HEK293 (cell line): ENCODE data around the gene FLCN.
A peak's percentile ranks its signal among the peaks of the same experiment; 100 is the strongest.

Experiments
- CTCF ChIA-PET: fragments of 350-600 bp; formaldehyde crosslinking; extraction: SDS; loops from one replicate; lab custom pipeline; 2021; ENCODE audit warnings: antibody characterized with exemption; lab: Yijun Ruan, JAX
- POLR2A ChIA-PET: fragments of 300-600 bp; formaldehyde crosslinking; extraction: SDS; loops from one replicate; lab custom pipeline; 2020; ENCODE audit warnings: antibody characterized with exemption, inconsistent platforms; lab: Yijun Ruan, JAX
- H3K27ac ChIP-seq: fragments of 200-500 bp; sonication (Bioruptor generic); 2 replicates; pipeline ENCODE4 v1.5.1; 2014; ENCODE audit warnings: low read depth, low read length, control low read depth, inconsistent platforms; ENCODE audit errors: extremely low read depth
- H3K36me3 ChIP-seq, 2 experiments: fragments of 200-500 bp in 1 of 2; sonication (Bioruptor generic) in 1 of 2; 1 replicate in 1 of 2; 2 replicates in 1 of 2; pipeline ENCODE4 v1.5.1; 2014 to 2017; ENCODE audit warnings: inconsistent platforms in 2 of 2, low read length in 2 of 2; ENCODE audit not compliant: control insufficient read depth in 2 of 2, insufficient read depth in 1 of 2
- H3K4me1 ChIP-seq: fragments of 200-500 bp; sonication (Bioruptor generic); 2 replicates; pipeline ENCODE4 v1.5.1; 2014; ENCODE audit warnings: mild to moderate bottlenecking, low read length, inconsistent platforms; ENCODE audit not compliant: control insufficient read depth, insufficient read depth
- H3K4me3 ChIP-seq: 2 replicates; pipeline ENCODE4 v1.5.1; 2011; ENCODE audit warnings: low read depth, mild to moderate bottlenecking, control low read depth, low read length, moderate library complexity
- H3K9me3 ChIP-seq: fragments of 200-500 bp; sonication (Bioruptor generic); 2 replicates; pipeline ENCODE4 v1.5.1; 2014; ENCODE audit warnings: low read depth, low read length, inconsistent platforms; ENCODE audit not compliant: control insufficient read depth, insufficient read depth
- GLIS1 ChIP-seq: fragments of 450-650 bp; formaldehyde crosslinking; IDR thresholded peaks from 2 replicates; pipeline ENCODE4 v1.5.1; 2016; ENCODE audit warnings: missing biosample characterization, missing genetic modification characterization
- MEIS1 ChIP-seq: sonication (generic); formaldehyde crosslinking; IDR thresholded peaks from 2 replicates; pipeline ENCODE4 v1.8.1; 2022; ENCODE audit warnings: missing genetic modification reagents, mild to moderate bottlenecking, borderline replicate concordance
- SP3 ChIP-seq: fragments of 450-650 bp; formaldehyde crosslinking; IDR thresholded peaks from 2 replicates; pipeline ENCODE4 v1.5.1; 2016; ENCODE audit warnings: missing biosample characterization, missing genetic modification characterization
- YY1 ChIP-seq: fragments of 450-650 bp; formaldehyde crosslinking; IDR thresholded peaks from 2 replicates; pipeline ENCODE4 v1.5.1; 2018; ENCODE audit warnings: missing biosample characterization, missing genetic modification characterization
- ZIC2 ChIP-seq: fragments of 450-650 bp; formaldehyde crosslinking; IDR thresholded peaks from 2 replicates; pipeline ENCODE4 v1.5.1; 2016; ENCODE audit warnings: missing biosample characterization, missing genetic modification characterization
- ZNF112 ChIP-seq: fragments of 450-650 bp; formaldehyde crosslinking; IDR thresholded peaks from 2 replicates; pipeline ENCODE4 v1.5.0; 2017; ENCODE audit warnings: missing biosample characterization, missing genetic modification characterization
- ZNF146 ChIP-seq: fragments of 450-650 bp; formaldehyde crosslinking; IDR thresholded peaks from 2 replicates; pipeline ENCODE4 v1.5.1; 2016; ENCODE audit warnings: missing biosample characterization, missing genetic modification characterization
- ZNF214 ChIP-seq: fragments of 450-650 bp; formaldehyde crosslinking; IDR thresholded peaks from 2 replicates; pipeline ENCODE4 v1.5.1; 2017; ENCODE audit warnings: missing biosample characterization, mild to moderate bottlenecking, missing genetic modification characterization, borderline replicate concordance
- ZNF341 ChIP-seq: fragments of 450-650 bp; formaldehyde crosslinking; IDR thresholded peaks from 2 replicates; pipeline ENCODE4; 2016; ENCODE audit warnings: low read depth, missing biosample characterization, missing genetic modification characterization
- ZNF391 ChIP-seq: fragments of 450-650 bp; formaldehyde crosslinking; IDR thresholded peaks from 2 replicates; pipeline ENCODE4 v1.5.1; 2016; ENCODE audit warnings: low read depth, missing biosample characterization, missing genetic modification characterization, borderline replicate concordance
- ZNF514 ChIP-seq: fragments of 450-650 bp; formaldehyde crosslinking; IDR thresholded peaks from 2 replicates; pipeline ENCODE4 v1.5.1; 2016; ENCODE audit warnings: missing biosample characterization, missing genetic modification characterization
- ZNF560 ChIP-seq: fragments of 450-650 bp; formaldehyde crosslinking; IDR thresholded peaks from 2 replicates; pipeline ENCODE4 v1.5.1; 2017; ENCODE audit warnings: missing biosample characterization, missing genetic modification characterization, borderline replicate concordance
- ZNF747 ChIP-seq: fragments of 450-650 bp; formaldehyde crosslinking; IDR thresholded peaks from 2 replicates; pipeline ENCODE4 v1.5.1; 2016; ENCODE audit warnings: missing biosample characterization, missing genetic modification characterization
- ZNF792 ChIP-seq: fragments of 450-650 bp; formaldehyde crosslinking; IDR thresholded peaks from 2 replicates; pipeline ENCODE4 v1.5.1; 2016; ENCODE audit warnings: missing biosample characterization, missing genetic modification characterization
- ZSCAN23 ChIP-seq: fragments of 450-650 bp; formaldehyde crosslinking; IDR thresholded peaks from 2 replicates; pipeline ENCODE4 v1.5.1; 2016; ENCODE audit warnings: missing biosample characterization, missing genetic modification characterization
- TF ChIP-seq, protein P1 (sequence below): fragments of 450-650 bp; formaldehyde crosslinking; IDR thresholded peaks from 2 replicates; pipeline ENCODE4 v1.5.1; 2017; ENCODE audit warnings: missing biosample characterization, missing genetic modification characterization
- TF ChIP-seq, protein P2 (sequence below): fragments of 450-650 bp; formaldehyde crosslinking; IDR thresholded peaks from 2 replicates; pipeline ENCODE4 v1.5.0; 2017; ENCODE audit warnings: missing biosample characterization, missing genetic modification characterization, borderline replicate concordance
- TF ChIP-seq, protein P3 (sequence below): fragments of 450-650 bp; formaldehyde crosslinking; IDR thresholded peaks from 2 replicates; pipeline ENCODE4 v1.5.1; 2017; ENCODE audit warnings: missing biosample characterization, missing genetic modification characterization
- TF ChIP-seq, protein P4 (sequence below): fragments of 450-650 bp; formaldehyde crosslinking; IDR thresholded peaks from 2 replicates; pipeline ENCODE4 v1.5.1; 2016; ENCODE audit warnings: missing biosample characterization, missing genetic modification characterization

Gene FLCN

DNA sequence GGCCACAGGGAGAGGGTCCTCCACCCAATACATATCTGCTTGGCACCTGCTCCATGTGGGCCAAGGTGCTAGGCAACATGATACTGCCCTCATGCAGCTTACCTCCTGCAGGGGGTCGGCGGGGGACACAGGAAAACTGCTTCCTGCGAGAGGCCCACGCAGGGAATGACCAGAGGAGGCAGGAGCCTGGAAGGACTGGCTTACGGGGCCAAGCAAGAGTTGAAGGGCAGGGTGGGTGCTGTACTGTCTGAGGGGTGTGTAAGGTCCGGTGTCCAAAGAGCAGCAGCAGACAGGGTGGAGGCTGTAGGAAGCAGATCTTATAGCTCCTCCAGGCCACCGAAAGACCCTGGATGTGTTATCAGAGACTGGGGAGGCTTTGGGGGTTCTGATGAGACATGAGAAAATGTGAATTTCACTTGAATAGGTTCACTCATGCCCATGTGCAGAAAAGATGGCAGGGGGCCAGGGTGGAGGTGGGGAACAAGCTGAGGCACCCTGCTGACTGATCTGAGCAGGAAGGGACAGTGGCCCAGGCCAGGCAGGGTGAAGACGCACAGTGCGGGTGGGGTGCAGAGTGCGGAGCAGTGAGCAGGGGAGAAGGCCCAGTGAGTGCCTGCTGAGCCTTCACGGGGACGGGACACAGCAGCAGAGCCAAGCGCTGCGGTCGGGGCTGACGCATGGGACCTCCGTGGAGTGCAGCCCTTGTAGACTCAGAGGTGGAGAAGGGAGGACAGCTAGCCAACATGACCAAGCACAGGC, 8.3 kb downstream of the FLCN start:
- H3K4me3 ChIP-seq = no peak overlapping the region
- H3K9me3 ChIP-seq = no peaks in the 10 kb centered on the region
- no peak overlapping the region for H3K27ac ChIP-seq
- TF ChIP-seq ZNF112 (tag by site-specific recombination) (no peak), ZNF560 (tag by site-specific recombination) (no peak), GLIS1 (tag by site-specific recombination) (peak; percentile 29; the same call in 1 of the 2 replicates), ZIC2 (tag by site-specific recombination) (peak; percentile 33; the same call in 1 of the 2 replicates)
- TF ChIP-seq, protein P1, sequence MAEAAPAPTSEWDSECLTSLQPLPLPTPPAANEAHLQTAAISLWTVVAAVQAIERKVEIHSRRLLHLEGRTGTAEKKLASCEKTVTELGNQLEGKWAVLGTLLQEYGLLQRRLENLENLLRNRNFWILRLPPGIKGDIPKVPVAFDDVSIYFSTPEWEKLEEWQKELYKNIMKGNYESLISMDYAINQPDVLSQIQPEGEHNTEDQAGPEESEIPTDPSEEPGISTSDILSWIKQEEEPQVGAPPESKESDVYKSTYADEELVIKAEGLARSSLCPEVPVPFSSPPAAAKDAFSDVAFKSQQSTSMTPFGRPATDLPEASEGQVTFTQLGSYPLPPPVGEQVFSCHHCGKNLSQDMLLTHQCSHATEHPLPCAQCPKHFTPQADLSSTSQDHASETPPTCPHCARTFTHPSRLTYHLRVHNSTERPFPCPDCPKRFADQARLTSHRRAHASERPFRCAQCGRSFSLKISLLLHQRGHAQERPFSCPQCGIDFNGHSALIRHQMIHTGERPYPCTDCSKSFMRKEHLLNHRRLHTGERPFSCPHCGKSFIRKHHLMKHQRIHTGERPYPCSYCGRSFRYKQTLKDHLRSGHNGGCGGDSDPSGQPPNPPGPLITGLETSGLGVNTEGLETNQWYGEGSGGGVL (tag by site-specific recombination) = no peak
- peaks cover 52 to 91% of the 10 kb centered on the region in 2 experiments for H3K36me3 ChIP-seq
- ChIA-PET POLR2A (no interaction called here), CTCF (interaction anchor here (0.6 kb wide), 2 partner anchors 42 to 85 kb away, joined by 3 to 4 read pairs; no protein-coding TSS in a partner anchor)
- H3K4me1 ChIP-seq = no peaks in the 10 kb centered on the region

DNA sequence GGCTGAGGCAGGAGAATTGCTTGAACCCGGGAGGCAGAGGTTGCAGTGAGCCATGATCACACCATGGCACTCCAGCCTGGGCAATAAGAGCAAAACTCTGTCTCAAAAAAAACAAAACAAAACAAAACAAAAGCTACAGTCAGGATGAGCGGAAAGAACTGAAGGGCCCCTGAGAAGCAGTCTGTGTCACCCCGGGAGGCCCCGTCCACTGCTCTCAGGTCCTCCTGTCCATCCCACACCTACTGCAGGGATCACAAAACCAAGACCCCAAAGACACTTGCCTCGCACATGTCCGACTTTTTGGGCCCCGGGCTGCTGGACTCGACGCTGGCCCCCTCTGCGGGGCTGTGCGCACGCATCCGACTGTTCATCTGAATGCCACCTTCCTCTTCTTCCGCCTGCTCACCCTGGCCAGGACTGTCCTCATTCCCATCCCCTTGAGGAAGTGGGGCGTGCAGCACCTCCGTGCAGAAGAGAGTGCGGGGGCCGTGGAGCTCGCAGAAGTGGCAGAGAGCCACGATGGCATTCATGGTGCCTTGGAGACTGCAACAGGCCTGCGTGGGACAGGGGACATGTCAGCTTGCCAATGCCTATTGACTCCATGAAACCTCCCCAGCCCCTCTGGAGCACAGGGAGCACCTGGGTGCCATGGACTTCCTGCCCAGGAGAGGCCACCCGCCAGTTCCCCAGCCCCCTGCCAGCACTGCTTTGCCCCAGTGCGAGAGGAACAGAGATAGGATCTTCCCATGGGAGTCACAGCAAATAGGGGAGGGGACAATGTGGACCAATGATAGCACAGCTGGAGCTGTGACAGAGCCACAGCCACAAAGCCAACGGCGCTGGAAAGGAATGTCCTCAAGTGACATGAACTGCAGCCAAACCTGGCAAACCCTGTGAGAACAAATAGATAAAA, 9.1 kb downstream of the FLCN start:
- CTCF ChIA-PET = interaction anchor here (0.6 to 1.1 kb wide), 2 partner anchors 40 to 86 kb away, joined by 3 to 4 read pairs; no protein-coding TSS in a partner anchor
- no peak overlapping the region for H3K4me3 ChIP-seq
- H3K9me3 ChIP-seq = no peaks in the 10 kb centered on the region
- H3K27ac ChIP-seq = no peak overlapping the region
- H3K36me3 ChIP-seq = peaks cover 53 to 100% of the 10 kb centered on the region in 2 experiments
- TF ChIP-seq ZNF514 (tag by site-specific recombination) = no peak
- TF ChIP-seq, protein P2, sequence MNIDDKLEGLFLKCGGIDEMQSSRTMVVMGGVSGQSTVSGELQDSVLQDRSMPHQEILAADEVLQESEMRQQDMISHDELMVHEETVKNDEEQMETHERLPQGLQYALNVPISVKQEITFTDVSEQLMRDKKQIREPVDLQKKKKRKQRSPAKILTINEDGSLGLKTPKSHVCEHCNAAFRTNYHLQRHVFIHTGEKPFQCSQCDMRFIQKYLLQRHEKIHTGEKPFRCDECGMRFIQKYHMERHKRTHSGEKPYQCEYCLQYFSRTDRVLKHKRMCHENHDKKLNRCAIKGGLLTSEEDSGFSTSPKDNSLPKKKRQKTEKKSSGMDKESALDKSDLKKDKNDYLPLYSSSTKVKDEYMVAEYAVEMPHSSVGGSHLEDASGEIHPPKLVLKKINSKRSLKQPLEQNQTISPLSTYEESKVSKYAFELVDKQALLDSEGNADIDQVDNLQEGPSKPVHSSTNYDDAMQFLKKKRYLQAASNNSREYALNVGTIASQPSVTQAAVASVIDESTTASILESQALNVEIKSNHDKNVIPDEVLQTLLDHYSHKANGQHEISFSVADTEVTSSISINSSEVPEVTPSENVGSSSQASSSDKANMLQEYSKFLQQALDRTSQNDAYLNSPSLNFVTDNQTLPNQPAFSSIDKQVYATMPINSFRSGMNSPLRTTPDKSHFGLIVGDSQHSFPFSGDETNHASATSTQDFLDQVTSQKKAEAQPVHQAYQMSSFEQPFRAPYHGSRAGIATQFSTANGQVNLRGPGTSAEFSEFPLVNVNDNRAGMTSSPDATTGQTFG (tag by site-specific recombination) = no peak
- no peak for TF ChIP-seq MEIS1 (CRISPR knock-in tag)
- no peak for TF ChIP-seq ZNF341 (tag by site-specific recombination)
- no peak for TF ChIP-seq ZNF391 (tag by site-specific recombination)
- TF ChIP-seq ZNF792 (tag by site-specific recombination) = no peak
- TF ChIP-seq YY1 (tag by site-specific recombination) = no peak
- TF ChIP-seq ZNF747 (tag by site-specific recombination) = no peak
- TF ChIP-seq SP3 (tag by site-specific recombination) = no peak
- TF ChIP-seq, protein P3, sequence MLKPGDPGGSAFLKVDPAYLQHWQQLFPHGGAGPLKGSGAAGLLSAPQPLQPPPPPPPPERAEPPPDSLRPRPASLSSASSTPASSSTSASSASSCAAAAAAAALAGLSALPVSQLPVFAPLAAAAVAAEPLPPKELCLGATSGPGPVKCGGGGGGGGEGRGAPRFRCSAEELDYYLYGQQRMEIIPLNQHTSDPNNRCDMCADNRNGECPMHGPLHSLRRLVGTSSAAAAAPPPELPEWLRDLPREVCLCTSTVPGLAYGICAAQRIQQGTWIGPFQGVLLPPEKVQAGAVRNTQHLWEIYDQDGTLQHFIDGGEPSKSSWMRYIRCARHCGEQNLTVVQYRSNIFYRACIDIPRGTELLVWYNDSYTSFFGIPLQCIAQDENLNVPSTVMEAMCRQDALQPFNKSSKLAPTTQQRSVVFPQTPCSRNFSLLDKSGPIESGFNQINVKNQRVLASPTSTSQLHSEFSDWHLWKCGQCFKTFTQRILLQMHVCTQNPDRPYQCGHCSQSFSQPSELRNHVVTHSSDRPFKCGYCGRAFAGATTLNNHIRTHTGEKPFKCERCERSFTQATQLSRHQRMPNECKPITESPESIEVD (tag by site-specific recombination) = no peak
- no peak for TF ChIP-seq ZNF146 (tag by site-specific recombination)
- TF ChIP-seq, protein P4, sequence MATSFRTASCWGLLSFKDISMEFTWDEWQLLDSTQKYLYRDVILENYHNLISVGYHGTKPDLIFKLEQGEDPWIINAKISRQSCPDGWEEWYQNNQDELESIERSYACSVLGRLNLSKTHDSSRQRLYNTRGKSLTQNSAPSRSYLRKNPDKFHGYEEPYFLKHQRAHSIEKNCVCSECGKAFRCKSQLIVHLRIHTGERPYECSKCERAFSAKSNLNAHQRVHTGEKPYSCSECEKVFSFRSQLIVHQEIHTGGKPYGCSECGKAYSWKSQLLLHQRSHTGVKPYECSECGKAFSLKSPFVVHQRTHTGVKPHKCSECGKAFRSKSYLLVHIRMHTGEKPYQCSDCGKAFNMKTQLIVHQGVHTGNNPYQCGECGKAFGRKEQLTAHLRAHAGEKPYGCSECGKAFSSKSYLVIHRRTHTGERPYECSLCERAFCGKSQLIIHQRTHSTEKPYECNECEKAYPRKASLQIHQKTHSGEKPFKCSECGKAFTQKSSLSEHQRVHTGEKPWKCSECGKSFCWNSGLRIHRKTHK (tag by site-specific recombination) = no peak
- TF ChIP-seq ZNF214 (tag by site-specific recombination) = no peak
- TF ChIP-seq ZSCAN23 (tag by site-specific recombination) = no peak
- TF ChIP-seq, all 188 proteins: peak for 0
- POLR2A ChIA-PET = interaction anchor here (0.6 kb wide), 1 partner anchor 843 kb away, joined by 4 read pairs; no protein-coding TSS in a partner anchor
- no peaks in the 10 kb centered on the region for H3K4me1 ChIP-seq
